Measurements from ENCODE around the gene CGREF1. TPM values are rescaled to one million over a fixed set of nuclear protein-coding genes. Genes with fewer than 3 reads are reported as not detected.

CGREF1 gene
- total and polyA plus RNA-seq, 4 donors: 0.98 to 16.1 (median 11.7) TPM

GRCh38 chr2:27053321-27053720, 65.6 kb downstream of the CGREF1 start:
- H3K4me3 ChIP-seq (ENCODE audit: low read depth in 1 of 3, low read length in 3 of 3): no peak overlapping the region
- no peak for DNase-seq (ENCODE audit: low spot score)
- H3K27me3 ChIP-seq (ENCODE audit: control insufficient read depth in 4 of 4, insufficient read depth in 4 of 4, low read length in 3 of 4): no peaks in the 10 kb centered on the region
- WGBS: 87% methylated on average over 11 of the region's 11 CpGs
- H3K36me3 ChIP-seq (ENCODE audit: control insufficient read depth in 4 of 4, insufficient read depth in 3 of 4, low read depth in 1 of 4, low read length in 3 of 4): peaks cover 0 to 18% (median 16%) of the 10 kb centered on the region in 4 donors
- H3K9ac ChIP-seq (ENCODE audit: low read depth in 1 of 2, low read length in 2 of 2): no peak overlapping the region
- no peak overlapping the region for H3K27ac ChIP-seq (ENCODE audit: low read depth in 1 of 2, low read length in 2 of 2)
- H3K9me3 ChIP-seq (ENCODE audit: control insufficient read depth in 4 of 4, low read length in 3 of 4): no peaks in the 10 kb centered on the region
- no peak for TF ChIP-seq YY1 (IDR thresholded peaks at IDR 0.05)
- TF ChIP-seq JUND (IDR thresholded peaks at IDR 0.05): no peak
- no peak for TF ChIP-seq RXRA (IDR thresholded peaks at IDR 0.05)
- no peak for TF ChIP-seq SP1 (IDR thresholded peaks at IDR 0.05)
- TF ChIP-seq GABPA (IDR thresholded peaks at IDR 0.05 in 1 of 2, conservative IDR thresholded peaks at IDR 0.05 in 1 of 2): no peak
- TF ChIP-seq MAX (IDR thresholded peaks at IDR 0.05): no peak
- no peak for TF ChIP-seq CTCF (IDR thresholded peaks at IDR 0.05; ENCODE audit: low read depth, low read length, missing input control)
- TF ChIP-seq NR2F2 (IDR thresholded peaks at IDR 0.05): no peak
- TF ChIP-seq HNF4G (IDR thresholded peaks at IDR 0.05): no peak
- TF ChIP-seq RAD21 (IDR thresholded peaks at IDR 0.05): no peak
- TF ChIP-seq FOXA1 (IDR thresholded peaks at IDR 0.05): no peak
- no peak for TF ChIP-seq ZBTB33 (IDR thresholded peaks at IDR 0.05)
- TF ChIP-seq REST (IDR thresholded peaks at IDR 0.05): no peak
- TF ChIP-seq EGR1 (IDR thresholded peaks at IDR 0.05; ENCODE audit: low read depth in 2 of 2): no peak
- TF ChIP-seq FOXA2 (IDR thresholded peaks at IDR 0.05): no peak
- TF ChIP-seq TAF1 (conservative IDR thresholded peaks at IDR 0.05): no peak
- no peak for TF ChIP-seq HNF4A (conservative IDR thresholded peaks at IDR 0.05)
- peaks cover 6 to 24% (median 14%) of the 10 kb centered on the region in 4 donors for H3K4me1 ChIP-seq (ENCODE audit: control insufficient read depth in 4 of 4, insufficient read depth in 4 of 4, low read length in 3 of 4)
